Umbilical cord (tissue), 2 donors: Measurements from ENCODE around the gene BAG5. TPM values are rescaled to one million over a fixed set of nuclear protein-coding genes. Genes with fewer than 3 reads are reported as not detected.
"Not testable (repeated sequence)": the region's sequence is repeated elsewhere in the genome, so short reads cannot be mapped to it uniquely, and the experiment has no call there.

Experiments
- DNase-seq: peaks from one replicate; pipeline ENCODE4 v3.0.0-alpha.2; 2015; ENCODE audit warnings: low spot score
- total RNA-seq: library from RNA; depleted of rRNA; stranded (reverse); fragments of >200 nt; gene quantifications from one replicate; pipeline ENCODE4 v1.2.3, GENCODE V29; 2014; ENCODE audit warnings: low replicate concordance; ENCODE audit not compliant: insufficient read depth

Gene BAG5
- total RNA-seq: 30.8 TPM

- DNase-seq: peak; percentile 89
Measured at GRCh38 chr14:103562429-103563225, at the start of gene BAG5, which contains the start of gene COA8. BAG5 (minus strand) TSS chr14:103562657; CDS start chr14:103561164, 1,493 bp downstream. COA8 (plus strand) TSS chr14:103562960; CDS start chr14:103563002, 42 bp downstream.

- no peak for DNase-seq
Measured at GRCh38 chr14:103611215-103611614, 48.8 kb upstream of the BAG5 start.

- DNase-seq: not testable (repeated sequence)
Measured at GRCh38 chr14:103609081-103609480, 46.6 kb upstream of the BAG5 start.

GRCh38 chr14:103607822-103608221 is 45.4 kb upstream of the BAG5 start:
- no peak for DNase-seq

- peak; percentile 93 for DNase-seq
Measured at GRCh38 chr14:103606963-103607668, 44.7 kb upstream of the BAG5 start.

GRCh38 chr14:103604620-103605019 is 42.2 kb upstream of the BAG5 start:
- no peak for DNase-seq

- no peak for DNase-seq
Measured at GRCh38 chr14:103600503-103600902, 38.0 kb upstream of the BAG5 start.

GRCh38 chr14:103597623-103598377 is 35.3 kb upstream of the BAG5 start:
- DNase-seq: peak; percentile 63

GRCh38 chr14:103594265-103594664 is 31.8 kb upstream of the BAG5 start:
- no peak for DNase-seq

GRCh38 chr14:103593577-103593976 is 31.1 kb upstream of the BAG5 start:
- no peak for DNase-seq

GRCh38 chr14:103584326-103584915 is 22.0 kb upstream of the BAG5 start:
- no peak for DNase-seq

GRCh38 chr14:103581954-103582703 is 19.7 kb upstream of the BAG5 start:
- DNase-seq: peak; percentile 42

- no peak for DNase-seq
Measured at GRCh38 chr14:103581206-103581605, 18.7 kb upstream of the BAG5 start.

GRCh38 chr14:103578401-103579075 is 16.1 kb upstream of the BAG5 start:
- DNase-seq: no peak

- DNase-seq: peak; percentile 99
Measured at GRCh38 chr14:103576371-103577024, 14.0 kb upstream of the BAG5 start.

GRCh38 chr14:103574707-103575285 is 12.3 kb upstream of the BAG5 start:
- DNase-seq: no peak

GRCh38 chr14:103574104-103574503 is 11.6 kb upstream of the BAG5 start:
- no peak for DNase-seq

GRCh38 chr14:103569408-103569807 is 7.0 kb upstream of the BAG5 start:
- DNase-seq: no peak

- no peak for DNase-seq
Measured at GRCh38 chr14:103568952-103569351, 6.5 kb upstream of the BAG5 start.
